Activated CD4-positive, alpha-beta T cell treated with anti-CD3 and anti-CD28 coated beads, Interleukin-2, amount 50 U/mL, for 16 hours (primary cell): ENCODE results near the gene GLT8D1.

Experiments used
- DNase-seq: peaks from one replicate; pipeline ENCODE4 v3.0.0-alpha.2; 2020

Gene GLT8D1

GRCh38 chr3:52710512-52710911 is 4.9 kb upstream of the GLT8D1 start:
- DNase-seq, result no peak

DNA sequence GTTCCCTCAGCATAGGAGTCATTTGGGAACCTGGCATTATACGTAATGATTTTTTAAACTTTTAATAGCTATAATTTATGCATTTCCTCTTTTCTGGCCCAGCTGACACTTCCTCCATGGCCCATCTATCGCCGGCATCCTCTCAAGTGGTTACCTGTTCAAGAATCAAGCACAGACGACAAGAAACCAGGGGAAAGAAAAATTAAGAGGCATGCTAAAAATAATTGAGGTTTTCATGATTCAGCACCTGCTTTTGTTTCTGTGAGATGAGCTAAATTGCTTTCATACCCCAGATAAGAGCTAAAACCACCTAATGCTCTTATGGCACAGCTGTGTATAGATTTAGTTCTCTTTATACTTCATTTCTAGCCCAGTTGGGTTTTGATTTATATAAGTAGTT is 2.0 kb upstream of the GLT8D1 start:
- DNase-seq, result no peak

GRCh38 chr3:52705438-52705687 is 228 bp downstream of the GLT8D1 start:
- DNase-seq, result no peak

- no peak for DNase-seq
Observed at GRCh38 chr3:52704611-52705437, 767 bp downstream of the GLT8D1 start.

GRCh38 chr3:52703341-52703740 is 2.2 kb downstream of the GLT8D1 start:
- DNase-seq, result no peak

DNA sequence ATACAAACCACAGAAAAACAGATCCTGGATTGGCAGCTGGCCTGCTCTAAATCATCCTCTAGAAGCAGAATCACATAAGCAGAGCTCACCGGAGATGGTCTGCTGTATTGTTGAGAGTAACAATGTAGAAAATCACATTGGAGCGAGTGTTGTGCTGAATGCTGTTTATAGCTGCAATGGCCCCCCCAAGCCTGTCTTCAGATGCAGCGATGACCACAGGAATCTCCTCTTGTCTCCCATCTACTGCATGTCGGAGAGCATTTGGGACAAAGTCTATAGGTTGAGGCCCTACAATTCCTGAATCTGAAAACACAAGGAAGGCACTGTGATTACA is 8.0 kb downstream of the GLT8D1 start:
- no peak for DNase-seq

- no peak for DNase-seq
Observed at GRCh38 chr3:52696830-52697631, 8.6 kb downstream of the GLT8D1 start.

GRCh38 chr3:52695798-52696671 is 9.6 kb downstream of the GLT8D1 start:
- no peak for DNase-seq

DNA sequence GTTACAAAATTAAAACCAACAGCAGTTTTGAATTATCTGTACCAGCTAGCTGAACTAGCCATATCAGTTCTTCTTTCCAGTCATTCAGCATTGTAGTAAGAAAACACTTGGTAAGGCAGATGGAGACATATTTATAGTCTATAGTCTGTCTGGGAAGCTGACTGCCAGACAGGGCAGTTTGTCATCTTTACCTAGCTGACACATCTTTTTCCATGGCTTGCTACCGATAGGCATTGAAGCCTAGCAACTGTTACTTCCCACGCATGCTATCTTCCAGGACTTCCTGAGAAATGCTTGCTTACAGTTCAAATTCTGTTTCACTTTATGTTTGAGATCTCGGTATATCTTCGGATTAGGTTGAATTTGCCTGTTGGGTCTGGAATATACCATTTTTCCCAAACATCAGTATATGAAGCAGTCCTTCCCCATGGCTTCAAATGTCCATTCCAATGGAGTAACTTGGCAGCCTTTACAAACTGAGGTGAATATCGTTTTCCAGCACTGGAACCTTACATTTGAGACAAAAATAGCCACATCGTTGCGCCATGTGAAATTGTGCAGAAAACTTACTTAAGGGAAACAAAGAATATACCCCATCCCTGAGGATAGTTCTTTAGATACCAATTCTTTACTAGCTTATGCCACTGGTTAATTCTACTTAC is 10.9 kb downstream of the GLT8D1 start:
- DNase-seq, result no peak

GRCh38 chr3:52693071-52693470 is 12.5 kb downstream of the GLT8D1 start:
- no peak for DNase-seq

DNA sequence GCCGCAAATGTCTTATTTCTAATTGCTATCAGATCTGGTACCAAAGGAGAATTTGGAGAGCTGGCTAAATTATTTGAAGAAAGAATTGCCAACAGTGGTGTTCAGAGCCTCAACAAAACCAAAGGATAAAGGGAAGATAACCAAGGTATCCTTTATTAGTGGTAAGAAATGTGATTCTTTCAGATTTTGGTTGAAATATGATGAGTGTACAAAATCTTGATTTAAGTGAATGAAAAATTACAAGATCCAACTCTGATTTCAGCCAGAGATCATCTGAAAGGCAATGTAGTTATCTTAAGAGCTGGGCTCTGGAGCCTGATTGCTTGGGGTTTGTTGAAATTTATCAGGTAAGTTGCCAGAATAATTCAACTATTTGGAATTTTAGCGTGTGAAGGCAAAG is 15.0 kb downstream of the GLT8D1 start:
- no peak for DNase-seq

- no peak for DNase-seq
Observed at GRCh38 chr3:52689151-52689550, 16.4 kb downstream of the GLT8D1 start.

GRCh38 chr3:52688266-52688665 is 17.3 kb downstream of the GLT8D1 start:
- no peak for DNase-seq

DNA sequence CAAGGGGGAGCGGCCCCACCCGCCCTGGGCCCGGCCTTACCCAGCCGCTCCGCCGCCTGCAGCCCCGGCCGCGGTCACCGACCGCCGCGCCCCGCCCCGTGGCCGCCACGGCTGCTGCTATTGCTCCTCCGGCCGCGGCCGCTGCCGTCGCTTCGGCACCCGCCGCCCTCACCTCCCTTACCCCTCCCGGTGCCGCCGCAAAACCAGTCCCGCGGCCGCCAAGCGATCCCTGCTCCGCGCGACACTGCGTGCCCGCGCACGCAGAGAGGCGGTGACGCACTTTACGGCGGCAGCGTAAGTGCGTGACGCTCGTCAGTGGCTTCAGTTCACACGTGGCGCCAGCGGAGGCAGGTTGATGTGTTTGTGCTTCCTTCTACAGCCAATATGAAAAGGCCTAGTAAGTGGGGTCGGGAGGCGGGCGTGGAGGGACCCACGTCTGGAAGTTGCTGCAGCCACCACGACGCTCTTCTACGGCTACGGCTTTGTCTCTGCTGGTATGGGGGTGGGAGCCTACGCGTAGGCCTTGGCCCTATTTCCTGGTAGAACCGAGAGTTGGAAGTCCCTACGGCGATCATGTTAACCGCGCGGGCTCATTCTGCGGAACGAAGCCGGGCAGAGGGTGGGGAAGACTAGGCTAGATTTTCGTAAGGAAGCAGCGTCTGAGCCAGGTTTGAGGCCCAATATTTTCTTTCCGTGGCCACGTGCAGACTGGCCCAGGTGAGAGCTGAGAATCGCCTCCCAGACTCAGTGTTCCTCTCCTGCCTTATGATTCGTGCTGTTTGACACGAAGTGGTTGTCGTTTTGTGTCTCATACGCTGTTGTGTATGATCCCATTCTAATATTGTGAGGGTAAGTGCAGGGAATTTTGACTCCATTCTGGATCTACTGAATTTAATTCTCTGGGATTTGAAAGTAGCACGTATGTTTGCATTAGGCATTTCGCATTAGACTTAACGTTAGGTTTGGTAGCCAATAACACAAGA is 19.6 kb downstream of the GLT8D1 start, which contains the start of the genes GNL3 and PBRM1:
Gene GNL3, plus strand, starts transcription at position 324 of the 983 bp plus-strand sequence. Its CDS starts 61 bp downstream, at position 385.
Gene PBRM1, minus strand, starts transcription at position 205 of the 983 bp plus-strand sequence.
- DNase-seq, result peak; percentile 95

DNA sequence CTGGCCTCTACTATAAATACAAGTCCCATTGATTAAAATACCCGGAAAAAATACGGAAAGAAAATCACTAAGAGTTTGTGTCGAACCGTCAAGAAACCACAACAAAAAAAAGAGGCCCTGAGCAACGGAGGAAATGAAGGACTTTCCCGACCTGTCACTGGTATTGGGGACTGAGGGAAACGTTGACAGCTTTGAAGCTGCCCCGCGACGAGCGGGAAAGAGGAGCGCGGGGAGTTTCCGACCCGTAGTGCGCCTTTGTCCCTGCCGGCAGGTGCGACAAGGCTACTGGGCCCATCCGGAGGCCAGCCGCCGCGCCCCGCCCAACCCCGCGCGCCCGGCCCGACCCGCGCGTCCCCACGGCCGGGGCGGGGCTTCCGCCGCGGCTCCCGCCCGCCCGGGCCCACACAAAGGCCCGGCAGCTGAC is 20.3 kb downstream of the GLT8D1 start:
- peak; percentile 87 for DNase-seq

GRCh38 chr3:52684184-52684583 is 21.4 kb downstream of the GLT8D1 start:
- no peak for DNase-seq

GRCh38 chr3:52683611-52684010 is 22.0 kb downstream of the GLT8D1 start:
- DNase-seq, result no peak

DNA sequence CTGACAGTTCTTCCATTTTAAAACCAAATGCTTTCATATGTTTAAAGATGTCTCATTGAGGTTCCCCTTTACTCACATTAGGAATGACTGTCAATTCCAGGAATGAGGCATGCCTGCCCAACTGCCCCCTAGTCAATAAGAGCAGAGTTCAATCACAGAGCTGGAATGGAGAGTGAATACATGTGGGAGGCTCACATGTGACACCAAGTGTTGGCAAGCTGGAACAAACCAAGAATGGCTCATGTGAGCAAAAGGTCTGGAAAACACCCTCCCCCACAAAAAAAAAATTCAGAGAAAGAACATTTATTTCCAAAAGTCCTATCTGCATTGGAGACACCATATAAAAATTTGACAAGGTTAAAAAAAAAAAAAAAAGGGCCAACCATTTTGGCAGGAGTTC is 23.6 kb downstream of the GLT8D1 start:
- peak; percentile 81 for DNase-seq

DNA sequence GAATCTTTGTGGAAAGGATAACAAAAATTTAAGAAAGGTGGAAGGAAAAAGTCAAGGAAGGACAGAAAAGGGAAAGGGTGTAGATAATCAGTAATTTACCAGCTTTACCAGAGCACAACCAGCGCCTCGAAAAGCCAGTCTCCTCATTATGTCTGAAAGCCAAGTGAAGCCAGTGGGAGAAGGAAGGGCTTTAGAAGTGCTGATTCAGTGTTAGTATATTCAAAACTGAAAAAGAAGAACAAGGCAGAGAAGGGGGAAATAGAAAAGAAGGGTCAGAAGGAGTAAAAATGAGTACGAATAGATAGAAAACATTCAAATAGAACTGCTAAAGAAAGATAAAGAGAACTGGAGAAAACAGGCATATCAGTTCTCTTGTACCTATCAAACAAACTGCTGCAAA is 24.0 kb downstream of the GLT8D1 start:
- no peak for DNase-seq

- no peak for DNase-seq
Observed at GRCh38 chr3:52679811-52680210, 25.8 kb downstream of the GLT8D1 start.

DNA sequence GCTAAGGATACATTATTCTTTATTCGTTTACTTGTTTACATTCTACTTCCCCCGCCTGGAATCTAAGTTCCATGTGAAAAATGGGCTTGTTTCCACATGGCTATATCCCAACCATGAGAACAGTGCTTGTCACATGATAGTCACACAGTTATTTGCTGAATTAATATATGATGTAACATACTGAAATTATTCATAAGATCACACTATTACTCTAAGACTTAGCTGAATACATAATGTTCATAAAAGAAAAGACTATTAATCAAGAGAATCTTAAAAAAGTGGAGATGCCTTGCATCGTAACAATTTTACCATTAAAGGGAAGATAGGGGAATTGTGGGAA is 26.4 kb downstream of the GLT8D1 start:
- DNase-seq, result no peak
